ENCODE measurements around the gene PPP1R16B. TPM values are rescaled to one million over a fixed set of nuclear protein-coding genes. Genes with fewer than 3 reads are reported as not detected.
"Not testable (repeated sequence)": the region's sequence is repeated elsewhere in the genome, so short reads cannot be mapped to it uniquely, and the experiment has no call there.

The PPP1R16B gene
- total RNA-seq, 1 donor = not detected

GRCh38 chr20:38790200-38791053 is 15.1 kb upstream of the PPP1R16B start:
- peak; percentile 25 for DNase-seq (ENCODE audit: low read depth)
- TF ChIP-seq CTCF (IDR thresholded peaks at IDR 0.05; ENCODE audit: insufficient read depth, low read depth, low read length) = peak; percentile 47
- H3K4me3 ChIP-seq (ENCODE audit: low read depth, low read length) = no peak overlapping the region

GRCh38 chr20:38791291-38791690 is 14.2 kb upstream of the PPP1R16B start:
- DNase-seq (ENCODE audit: low read depth) = no peak
- no peak for TF ChIP-seq CTCF (IDR thresholded peaks at IDR 0.05; ENCODE audit: insufficient read depth, low read depth, low read length)
- no peak overlapping the region for H3K4me3 ChIP-seq (ENCODE audit: low read depth, low read length)

GRCh38 chr20:38791940-38792339 is 13.6 kb upstream of the PPP1R16B start:
- TF ChIP-seq CTCF (IDR thresholded peaks at IDR 0.05; ENCODE audit: insufficient read depth, low read depth, low read length) = no peak
- no peak for DNase-seq (ENCODE audit: low read depth)
- no peak overlapping the region for H3K4me3 ChIP-seq (ENCODE audit: low read depth, low read length)

- H3K4me3 ChIP-seq (ENCODE audit: low read depth, low read length); DNase-seq (ENCODE audit: low read depth): not testable (repeated sequence)
Measured at GRCh38 chr20:38794057-38794456, 11.4 kb upstream of the PPP1R16B start.

- no peak for TF ChIP-seq CTCF (IDR thresholded peaks at IDR 0.05; ENCODE audit: insufficient read depth, low read depth, low read length)
- no peak for DNase-seq (ENCODE audit: low read depth)
Measured at GRCh38 chr20:38798266-38798665, 7.2 kb upstream of the PPP1R16B start.

GRCh38 chr20:38799203-38799602 is 6.3 kb upstream of the PPP1R16B start:
- no peak for TF ChIP-seq CTCF (IDR thresholded peaks at IDR 0.05; ENCODE audit: insufficient read depth, low read depth, low read length)
- no peak for DNase-seq (ENCODE audit: low read depth)

More at GRCh38 chr20:38798266-38798665, 7.2 kb upstream of the PPP1R16B start:
- no peak overlapping the region for H3K4me3 ChIP-seq (ENCODE audit: low read depth, low read length)

GRCh38 chr20:38800882-38801281 is 4.6 kb upstream of the PPP1R16B start:
- no peak for DNase-seq (ENCODE audit: low read depth)
- H3K4me3 ChIP-seq (ENCODE audit: low read depth, low read length) = no peak overlapping the region
- no peak for TF ChIP-seq CTCF (IDR thresholded peaks at IDR 0.05; ENCODE audit: insufficient read depth, low read depth, low read length)

More at GRCh38 chr20:38799203-38799602, 6.3 kb upstream of the PPP1R16B start:
- no peak overlapping the region for H3K4me3 ChIP-seq (ENCODE audit: low read depth, low read length)

Data from fibroblast of villous mesenchyme (primary cell).